Measurements from ENCODE around the gene ST8SIA1.

ST8SIA1 gene

DNA sequence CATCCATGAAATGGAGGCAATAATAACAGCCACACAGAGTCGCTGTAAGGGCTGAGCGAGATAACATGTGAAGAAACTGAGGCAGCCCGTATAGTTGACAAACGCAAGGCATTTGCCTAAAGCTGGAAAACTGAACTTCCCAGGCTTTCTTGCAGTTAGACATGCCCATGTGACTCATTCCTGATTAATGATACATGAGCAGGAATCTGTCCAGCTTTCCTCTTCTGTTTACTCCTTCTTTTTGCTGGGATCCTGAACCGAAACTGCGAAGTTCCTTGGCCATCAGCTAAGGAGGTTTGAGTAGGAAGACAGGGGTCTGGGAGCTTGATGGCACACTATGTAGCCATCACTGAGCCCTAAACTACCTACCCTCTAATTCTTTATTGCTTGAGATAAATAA, 52.2 kb downstream of the ST8SIA1 start:
- TF ChIP-seq GATA3 (IDR thresholded peaks at IDR 0.05; ENCODE audit: low read depth, low read length) (no peak), GATA2 (IDR thresholded peaks at IDR 0.05; ENCODE audit: low read depth, low read length) (no peak)

- no peak for TF ChIP-seq GATA2 (IDR thresholded peaks at IDR 0.05; ENCODE audit: low read depth, low read length)
- TF ChIP-seq GATA3 (IDR thresholded peaks at IDR 0.05; ENCODE audit: low read depth, low read length): no peak
These were observed 57.6 kb downstream of the ST8SIA1 start for GRCh38 chr12:22276867-22277266.

DNA sequence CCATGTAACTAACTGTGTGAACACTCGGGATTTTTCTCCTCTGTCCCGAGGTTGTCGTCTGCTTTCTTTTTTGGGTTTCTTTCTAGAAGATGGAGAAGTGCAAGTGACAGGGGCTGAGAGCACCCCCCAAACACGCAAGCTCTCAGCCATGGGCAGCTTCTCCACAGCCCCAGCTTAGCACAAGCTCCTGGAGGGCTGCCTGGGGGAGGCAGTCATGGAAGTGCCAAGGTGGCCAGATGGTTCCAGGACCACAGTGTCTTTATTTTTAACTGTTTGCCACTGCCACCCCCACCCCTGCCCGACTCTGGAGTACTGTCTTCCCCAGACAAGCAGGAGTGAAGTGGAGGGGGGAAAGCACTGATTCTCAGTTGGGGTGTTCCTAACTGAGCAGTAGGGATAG, 58.2 kb downstream of the ST8SIA1 start:
- TF ChIP-seq GATA2 (IDR thresholded peaks at IDR 0.05; ENCODE audit: low read depth, low read length): no peak
- no peak for TF ChIP-seq GATA3 (IDR thresholded peaks at IDR 0.05; ENCODE audit: low read depth, low read length)

DNA sequence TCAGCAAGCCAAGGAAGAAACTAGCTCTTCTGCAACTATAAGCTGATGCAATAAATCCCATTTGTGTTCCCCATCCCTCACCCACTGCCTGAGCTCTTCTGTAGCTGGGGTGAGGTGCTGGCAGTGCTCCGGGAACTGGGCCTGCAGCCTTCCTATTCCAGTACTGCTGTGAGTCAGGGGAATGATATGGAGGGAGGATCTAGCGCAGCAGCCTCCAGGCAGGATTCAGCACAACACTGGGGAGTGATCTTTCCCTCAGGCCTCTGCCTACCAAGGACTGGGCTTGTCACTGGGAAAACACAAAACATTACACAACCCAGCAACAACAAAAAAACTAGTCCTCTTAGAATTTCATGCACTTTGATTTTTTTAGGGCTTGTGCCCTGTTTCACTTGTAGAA, 58.7 kb downstream of the ST8SIA1 start:
- TF ChIP-seq GATA2 (IDR thresholded peaks at IDR 0.05; ENCODE audit: low read depth, low read length) (no peak), GATA3 (IDR thresholded peaks at IDR 0.05; ENCODE audit: low read depth, low read length) (no peak)

DNA sequence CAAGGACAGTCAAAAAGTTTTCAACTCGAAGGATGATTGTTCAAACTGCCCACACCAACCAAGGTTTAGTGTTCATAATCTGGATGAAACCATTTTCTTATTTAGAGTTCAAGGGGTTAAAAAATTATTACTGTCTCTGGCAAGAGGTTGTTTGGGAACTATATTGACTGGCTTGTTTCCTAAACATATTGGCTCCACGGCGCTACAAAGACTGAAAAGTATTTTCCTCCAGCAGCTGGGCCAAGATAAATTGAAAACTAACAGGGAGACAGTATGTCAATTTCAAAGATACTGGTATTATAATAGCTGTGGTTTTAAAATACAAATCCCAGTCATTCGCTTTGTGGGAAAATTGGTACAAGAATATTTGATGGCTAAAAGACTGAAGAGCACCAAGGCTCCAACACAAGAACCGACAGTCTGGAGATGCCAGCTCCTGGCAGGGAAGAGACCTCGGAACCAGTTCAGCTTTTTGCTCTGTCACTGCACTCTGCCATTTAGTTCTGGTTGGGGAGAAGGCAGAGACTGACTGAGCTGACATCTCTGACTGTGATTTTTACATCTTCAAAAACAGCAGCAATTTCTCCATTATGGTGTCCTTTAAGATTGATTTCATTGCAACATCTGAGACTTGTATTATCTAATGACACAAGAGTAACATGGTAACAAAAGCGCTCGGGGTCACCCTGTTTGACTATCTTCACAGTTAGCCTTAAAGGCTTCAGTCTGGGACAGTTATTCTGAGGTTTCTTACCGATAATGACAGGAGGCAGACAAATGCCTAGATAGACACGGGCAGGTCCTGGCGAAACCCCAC, 62.0 kb downstream of the ST8SIA1 start:
- TF ChIP-seq GATA3 (IDR thresholded peaks at IDR 0.05; ENCODE audit: low read depth, low read length): no peak
- no peak for TF ChIP-seq GATA2 (IDR thresholded peaks at IDR 0.05; ENCODE audit: low read depth, low read length)

- no peak for TF ChIP-seq GATA3 (IDR thresholded peaks at IDR 0.05; ENCODE audit: low read depth, low read length)
- no peak for TF ChIP-seq GATA2 (IDR thresholded peaks at IDR 0.05; ENCODE audit: low read depth, low read length)
These were observed 63.5 kb downstream of the ST8SIA1 start for GRCh38 chr12:22271023-22271422.

DNA sequence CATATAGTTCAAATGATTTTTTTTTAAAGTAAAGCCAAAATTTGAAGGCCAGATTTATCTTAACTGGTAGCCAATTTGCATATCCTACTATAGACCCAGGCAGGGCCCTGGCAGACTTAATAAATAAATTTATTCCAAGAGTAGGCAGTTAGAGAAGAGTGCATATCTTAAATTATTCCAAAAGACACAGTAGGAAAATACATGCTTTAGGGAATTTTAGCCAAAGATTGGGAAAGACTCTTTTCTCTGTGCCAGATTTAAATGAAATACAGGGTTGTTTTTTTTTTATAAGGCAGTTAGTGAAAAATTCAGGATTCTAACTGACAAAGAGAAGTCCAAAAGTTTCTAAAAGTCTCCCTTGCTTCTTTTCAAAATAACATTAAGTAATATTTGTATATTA, 65.5 kb downstream of the ST8SIA1 start:
- TF ChIP-seq GATA2 (IDR thresholded peaks at IDR 0.05; ENCODE audit: low read depth, low read length) (no peak), GATA3 (IDR thresholded peaks at IDR 0.05; ENCODE audit: low read depth, low read length) (no peak)

DNA sequence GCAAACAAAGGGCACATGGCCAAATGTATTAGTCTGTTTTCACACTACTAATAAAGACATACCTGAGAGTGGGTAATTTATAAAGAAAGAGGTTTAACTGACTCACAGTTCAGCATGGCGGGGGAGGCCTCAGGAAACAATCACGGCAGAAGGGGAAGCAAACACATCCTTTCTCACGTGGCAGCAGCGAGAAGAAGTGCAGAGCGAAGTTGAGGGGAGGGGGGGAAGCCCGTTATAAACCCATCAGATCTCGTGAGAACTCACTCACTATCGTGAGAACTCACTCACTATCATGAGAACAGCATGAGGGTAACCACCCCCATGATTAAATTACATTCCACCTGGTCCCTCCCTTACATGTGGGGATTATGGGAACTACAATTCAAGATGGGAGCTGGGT, 66.1 kb downstream of the ST8SIA1 start:
- TF ChIP-seq GATA3 (IDR thresholded peaks at IDR 0.05; ENCODE audit: low read depth, low read length): no peak
- no peak for TF ChIP-seq GATA2 (IDR thresholded peaks at IDR 0.05; ENCODE audit: low read depth, low read length)

DNA sequence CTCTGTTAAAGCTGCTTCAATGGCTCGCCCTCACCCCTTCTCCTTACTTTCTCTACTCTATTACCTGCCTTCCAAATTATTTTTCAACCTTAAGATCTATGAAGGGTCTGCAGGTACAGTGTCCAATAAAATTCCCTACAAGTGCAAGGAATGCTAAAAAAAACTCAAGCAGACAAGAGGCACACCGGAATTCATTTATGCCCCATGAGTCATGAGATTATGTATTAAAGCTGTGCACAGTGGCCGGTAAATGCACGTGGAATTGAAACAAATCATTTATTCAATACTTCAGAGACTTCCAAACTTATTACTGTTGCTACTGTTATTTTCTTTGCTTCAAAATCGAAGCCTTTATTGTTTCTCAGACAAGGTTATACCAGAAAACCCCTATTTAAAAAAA, 68.4 kb downstream of the ST8SIA1 start:
- TF ChIP-seq GATA2 (IDR thresholded peaks at IDR 0.05; ENCODE audit: low read depth, low read length): no peak
- TF ChIP-seq GATA3 (IDR thresholded peaks at IDR 0.05; ENCODE audit: low read depth, low read length): no peak

- TF ChIP-seq GATA3 (IDR thresholded peaks at IDR 0.05; ENCODE audit: low read depth, low read length): no peak
- no peak for TF ChIP-seq GATA2 (IDR thresholded peaks at IDR 0.05; ENCODE audit: low read depth, low read length)
These were observed 70.1 kb downstream of the ST8SIA1 start for GRCh38 chr12:22264380-22264779.

DNA sequence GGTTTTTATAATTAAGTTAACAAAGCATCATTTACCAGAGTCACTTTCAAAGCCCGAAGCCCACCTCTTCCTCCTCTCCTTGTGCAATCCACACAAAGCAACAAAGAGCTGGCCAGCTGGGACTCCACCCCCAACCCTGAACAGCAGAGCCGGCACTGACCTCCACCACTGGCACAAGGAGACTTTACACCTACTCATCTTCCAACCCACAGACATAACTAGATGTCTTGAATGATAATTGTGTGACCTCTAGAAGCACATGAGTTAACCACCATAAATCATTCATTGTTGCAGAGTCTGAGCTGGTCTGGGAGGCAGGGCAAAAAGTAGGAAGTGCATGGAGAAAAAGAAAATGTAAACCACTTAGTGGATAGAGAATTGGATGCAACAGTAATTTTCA, 72.2 kb downstream of the ST8SIA1 start:
- no peak for TF ChIP-seq GATA2 (IDR thresholded peaks at IDR 0.05; ENCODE audit: low read depth, low read length)
- no peak for TF ChIP-seq GATA3 (IDR thresholded peaks at IDR 0.05; ENCODE audit: low read depth, low read length)

GRCh38 chr12:22257100-22257499, 77.4 kb downstream of the ST8SIA1 start:
- TF ChIP-seq GATA3 (IDR thresholded peaks at IDR 0.05; ENCODE audit: low read depth, low read length): no peak
- no peak for TF ChIP-seq GATA2 (IDR thresholded peaks at IDR 0.05; ENCODE audit: low read depth, low read length)

GRCh38 chr12:22256605-22257004, 77.9 kb downstream of the ST8SIA1 start:
- TF ChIP-seq GATA2 (IDR thresholded peaks at IDR 0.05; ENCODE audit: low read depth, low read length): no peak
- no peak for TF ChIP-seq GATA3 (IDR thresholded peaks at IDR 0.05; ENCODE audit: low read depth, low read length)

DNA sequence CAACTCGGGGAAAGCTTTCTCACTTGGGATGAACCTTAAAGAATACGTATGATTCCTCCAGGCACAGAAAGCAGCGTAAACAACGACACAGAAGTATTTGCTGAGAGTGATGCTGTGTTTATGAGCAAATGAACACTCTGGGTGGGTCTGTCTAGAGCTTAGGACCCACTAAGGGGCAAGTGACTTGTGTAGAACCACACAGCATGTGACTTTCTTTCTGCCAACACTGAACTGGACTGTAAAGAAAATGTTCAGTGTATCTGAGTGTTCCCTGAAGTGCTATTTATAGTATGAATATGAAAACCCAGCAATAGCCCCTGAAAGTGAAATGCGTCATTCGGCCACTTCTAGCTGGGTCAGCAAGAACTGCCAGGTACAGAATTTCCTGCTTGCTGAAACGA, 78.5 kb downstream of the ST8SIA1 start:
- TF ChIP-seq GATA2 (IDR thresholded peaks at IDR 0.05; ENCODE audit: low read depth, low read length): no peak

- TF ChIP-seq GATA2 (IDR thresholded peaks at IDR 0.05; ENCODE audit: low read depth, low read length) (no peak), GATA3 (IDR thresholded peaks at IDR 0.05; ENCODE audit: low read depth, low read length) (no peak)
These were observed 79.4 kb downstream of the ST8SIA1 start for GRCh38 chr12:22255097-22255496.

GRCh38 chr12:22254478-22254877, 80.0 kb downstream of the ST8SIA1 start:
- TF ChIP-seq GATA3 (IDR thresholded peaks at IDR 0.05; ENCODE audit: low read depth, low read length): no peak
- no peak for TF ChIP-seq GATA2 (IDR thresholded peaks at IDR 0.05; ENCODE audit: low read depth, low read length)

Measured in SH-SY5Y (cell line).